H1 (cell line): ENCODE measurements around the gene ATAD3A. TPM values are rescaled to one million over a fixed set of nuclear protein-coding genes. Genes with fewer than 3 reads are reported as not detected.
A peak's percentile ranks its signal among the peaks of the same experiment; 100 is the strongest.

Source experiments
- BACH1 ChIP-seq: IDR thresholded peaks from 2 replicates; pipeline ENCODE4 v1.6.1; 2012; ENCODE audit warnings: low read length, improper control_type of control experiment
- CTBP2 ChIP-seq: IDR thresholded peaks from 2 replicates; pipeline ENCODE4 v1.7.0; 2011; ENCODE audit warnings: borderline replicate concordance, mild to moderate bottlenecking, moderate library complexity, mixed read lengths, low read length; ENCODE audit not compliant: insufficient read depth, insufficient read length
- CTCF ChIP-seq, 3 experiments: IDR thresholded peaks; 1 replicate in 2 of 3; 2 replicates in 1 of 3; pipeline versions ENCODE4 v1.5.1 to v1.6.1; 2011; ENCODE audit warnings: low read length in 3 of 3, mild to moderate bottlenecking in 3 of 3, inconsistent platforms in 2 of 3, low read depth in 1 of 3, moderate library complexity in 1 of 3; ENCODE audit not compliant: insufficient read depth in 1 of 3; ENCODE audit errors: control extremely low read depth in 1 of 3
- GABPA ChIP-seq: IDR thresholded peaks from 2 replicates; pipeline ENCODE4 v1.6.1; 2011; ENCODE audit warnings: mild to moderate bottlenecking, low read length, moderate library complexity, borderline replicate concordance; ENCODE audit not compliant: insufficient read depth
- JUND ChIP-seq: IDR thresholded peaks from 2 replicates; pipeline ENCODE4 v1.6.1; 2011; ENCODE audit warnings: mild to moderate bottlenecking, improper control_type of control experiment, low read length
- KDM1A ChIP-seq: fragments of 200-600, 300-600 bp; sonication (generic); IDR thresholded peaks from 2 replicates; pipeline ENCODE4 v1.7.1; 2016; ENCODE audit warnings: mild to moderate bottlenecking, low read length, borderline replicate concordance
- KDM5A ChIP-seq: fragments of 200-600 bp; IDR thresholded peaks from 2 replicates; pipeline ENCODE4 v1.7.1; 2012; ENCODE audit warnings: mild to moderate bottlenecking, low read length, inconsistent platforms, mixed read lengths
- NRF1 ChIP-seq: IDR thresholded peaks from 2 replicates; pipeline ENCODE4 v1.6.1; 2011; ENCODE audit warnings: mild to moderate bottlenecking, low read depth, low read length, improper control_type of control experiment
- RAD21 ChIP-seq, 2 experiments: IDR thresholded peaks in 1 of 2; conservative IDR thresholded peaks in 1 of 2; 2 replicates each; pipeline ENCODE4 v1.6.1; 2011; ENCODE audit warnings: low read depth in 2 of 2, low read length in 2 of 2, improper control_type of control experiment in 1 of 2, inconsistent platforms in 1 of 2, mild to moderate bottlenecking in 1 of 2, moderate library complexity in 1 of 2
- SIN3A ChIP-seq, 2 experiments: IDR thresholded peaks in 1 of 2; conservative IDR thresholded peaks in 1 of 2; 2 replicates each; pipeline ENCODE4 v1.6.1; 2011 to 2012; ENCODE audit warnings: low read length in 2 of 2, improper control_type of control experiment in 1 of 2, low read depth in 1 of 2, mild to moderate bottlenecking in 1 of 2
- polyA plus RNA-seq, 7 experiments: library from polyadenylated mRNA; depleted of rRNA in 3 of 7; stranded (reverse) in 5 of 7; unstranded in 2 of 7; fragments of >200 nt in 5 of 7; fragments of 200-250 nt in 2 of 7; gene quantifications; 1 replicate in 5 of 7; 2 replicates in 1 of 7; 4 replicates in 1 of 7; pipeline versions ENCODE4 v1.2.1 to v1.2.3, GENCODE V29; 2011 to 2013; ENCODE audit warnings: missing spikeins in 2 of 7, mixed read lengths in 2 of 7
- total RNA-seq: library from RNA; stranded (reverse); fragmentation: NEBNext Ultra II Directional; extraction: Animal tissue kit (Norgen Biotek cat#: 25700); gene quantifications from 2 replicates; pipeline ENCODE4 v1.2.1, GENCODE V29; 2021
- TF ChIP-seq, protein P1 (sequence below): IDR thresholded peaks from 2 replicates; pipeline ENCODE4 v1.6.1; 2012; ENCODE audit warnings: inconsistent platforms

Gene ATAD3A
- total and polyA plus RNA-seq, 2 of the 8 experiments (the other 6 are each of a cell fraction or from before 2014, with no cell fraction given): 28.3 to 64.7 TPM

DNA sequence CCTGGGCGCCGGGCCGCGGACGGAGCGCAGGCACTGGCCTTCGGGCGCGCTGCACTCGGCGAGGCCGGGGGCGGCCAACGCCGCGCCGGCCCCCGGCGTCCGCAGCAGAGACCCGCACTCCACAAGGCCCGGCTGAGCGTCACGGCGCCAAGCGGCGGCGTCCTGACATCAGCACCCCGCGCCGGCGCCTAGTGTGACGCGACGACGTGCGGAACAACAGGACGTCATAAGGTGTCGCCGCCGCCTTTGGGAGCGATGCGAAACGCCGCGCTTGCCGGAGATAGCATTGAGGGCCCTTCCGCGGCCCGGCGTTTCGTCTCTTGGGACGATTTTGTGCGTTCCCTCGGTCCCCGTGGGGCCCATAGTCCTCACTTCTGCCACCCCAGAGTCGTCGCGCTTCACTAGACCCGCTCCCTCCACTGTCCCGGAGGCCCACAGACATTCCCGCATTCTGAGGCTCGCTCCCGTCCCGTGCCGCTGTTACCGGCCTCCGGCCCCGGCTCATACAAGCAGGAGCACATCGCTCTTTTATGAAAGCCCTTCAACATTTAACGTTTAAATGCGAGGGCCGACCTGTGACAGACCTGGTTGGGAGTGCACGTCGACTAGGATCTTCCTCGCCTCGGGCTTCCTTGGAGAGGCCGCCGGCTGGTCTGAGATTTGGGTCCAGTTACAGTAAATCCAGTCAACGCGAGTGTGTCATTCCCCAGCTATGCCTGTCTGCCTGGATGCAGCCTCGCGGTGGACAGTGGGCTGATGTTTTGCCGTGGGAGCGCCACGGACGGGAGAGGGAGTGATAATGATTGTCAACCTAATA lies 63.0 kb downstream of the ATAD3A start, which contains the start of gene SSU72 (continued):
- TF ChIP-seq, protein P1, sequence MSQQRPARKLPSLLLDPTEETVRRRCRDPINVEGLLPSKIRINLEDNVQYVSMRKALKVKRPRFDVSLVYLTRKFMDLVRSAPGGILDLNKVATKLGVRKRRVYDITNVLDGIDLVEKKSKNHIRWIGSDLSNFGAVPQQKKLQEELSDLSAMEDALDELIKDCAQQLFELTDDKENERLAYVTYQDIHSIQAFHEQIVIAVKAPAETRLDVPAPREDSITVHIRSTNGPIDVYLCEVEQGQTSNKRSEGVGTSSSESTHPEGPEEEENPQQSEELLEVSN: no peak
- peak in 1 of 2 experiments; percentile 93; a peak in 2 of 4 replicates for TF ChIP-seq SIN3A (conservative IDR thresholded peaks at IDR 0.05 in 1 of 2, IDR thresholded peaks at IDR 0.05 in 1 of 2; ENCODE audit: low read depth in 1 of 2, low read length in 2 of 2)
- no peak for TF ChIP-seq NRF1
- TF ChIP-seq CTBP2: no peak
- 0 out of 2 replicates have a peak, but pooled peaks have one; percentile 4 for TF ChIP-seq GABPA
- peak; percentile 58; the same call in 1 of the 2 replicates for TF ChIP-seq JUND
- no peak for TF ChIP-seq RAD21 (IDR thresholded peaks at IDR 0.05 in 1 of 2, conservative IDR thresholded peaks at IDR 0.05 in 1 of 2; ENCODE audit: low read depth in 2 of 2, low read length in 2 of 2)
- no peak for TF ChIP-seq BACH1
- peak; percentile 93 for TF ChIP-seq KDM5A
- TF ChIP-seq KDM1A: no peak
- peak in 1 of 3 experiments; percentile 3; a peak in 1 of 4 replicates for TF ChIP-seq CTCF (IDR thresholded peaks at IDR 0.05; ENCODE audit: control extremely low read depth in 1 of 3, insufficient read depth in 1 of 3, low read depth in 1 of 3, low read length in 3 of 3)
